LNCAP (cell line): ENCODE data around the gene DLST.

ENCODE experiments used
- CTCF ChIP-seq: fragments of 450-650 bp; IDR thresholded peaks from 2 replicates; pipeline ENCODE4 v1.5.1; 2017; ENCODE audit warnings: mild to moderate bottlenecking

The DLST gene

DNA sequence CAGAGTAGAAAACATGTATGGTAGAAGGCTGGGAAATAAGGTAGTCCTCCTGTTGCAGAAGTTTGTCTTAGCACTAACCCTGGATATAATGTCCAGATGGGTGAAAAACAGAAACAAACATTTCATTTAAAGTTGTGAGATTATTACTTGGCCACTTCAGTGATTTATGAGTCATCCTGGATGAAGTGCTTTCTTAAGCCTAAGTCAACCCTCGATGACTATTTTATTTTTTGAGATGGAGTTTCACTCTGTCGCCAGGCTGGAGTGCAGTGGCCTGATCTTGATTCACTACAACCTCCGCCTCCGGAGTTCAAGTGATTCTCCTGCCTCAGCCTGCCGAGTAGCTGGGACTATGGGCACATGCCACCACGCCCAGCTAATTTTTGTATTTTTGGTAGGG, 10.2 kb downstream of the DLST start:
- TF ChIP-seq CTCF, result no peak

- TF ChIP-seq CTCF, result no peak
Measured at GRCh38 chr14:74892745-74893144, 11.0 kb downstream of the DLST start.

DNA sequence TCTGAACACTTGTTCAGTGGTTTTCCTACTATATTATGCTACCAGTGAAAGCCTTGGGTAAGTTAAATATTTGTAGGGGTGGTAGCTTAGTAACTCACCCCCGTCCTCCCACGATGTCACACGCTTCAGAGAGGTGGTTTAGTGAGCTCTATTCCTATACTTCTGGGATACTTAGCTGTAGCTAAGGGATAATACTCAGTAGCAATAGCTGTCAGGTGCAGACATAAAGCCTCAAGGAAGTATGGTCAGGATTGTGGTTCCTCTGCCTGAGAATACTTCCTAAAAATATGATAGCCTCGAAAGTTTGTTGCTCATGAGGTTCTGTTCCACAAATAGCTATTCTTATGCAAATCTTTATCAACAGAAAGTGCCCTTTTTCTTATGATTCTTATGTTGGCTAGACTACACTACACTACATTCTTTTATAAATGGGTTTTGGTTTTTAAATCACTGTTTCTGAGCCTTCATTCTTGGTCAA, 11.9 kb downstream of the DLST start:
- no peak for TF ChIP-seq CTCF

GRCh38 chr14:74896400-74896799, 14.7 kb downstream of the DLST start:
- no peak for TF ChIP-seq CTCF

GRCh38 chr14:74897642-74898041, 15.9 kb downstream of the DLST start:
- TF ChIP-seq CTCF, result no peak

DNA sequence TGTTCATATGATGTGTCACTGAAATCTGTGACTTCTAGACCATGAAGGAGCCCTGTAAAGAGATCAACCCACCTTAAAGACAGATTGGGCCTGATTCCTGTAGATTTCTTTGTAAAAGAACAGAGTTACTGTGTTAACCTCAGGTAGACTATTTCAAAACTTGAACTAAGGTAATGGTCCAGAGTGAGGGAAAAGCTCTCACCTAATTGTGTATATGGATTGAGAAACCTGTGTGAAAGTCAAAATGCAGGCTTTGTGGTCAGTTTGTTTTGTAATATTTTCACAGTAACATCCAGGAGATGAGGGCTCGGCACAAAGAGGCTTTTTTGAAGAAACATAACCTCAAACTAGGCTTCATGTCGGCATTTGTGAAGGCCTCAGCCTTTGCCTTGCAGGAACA, 16.4 kb downstream of the DLST start:
- TF ChIP-seq CTCF, result no peak

GRCh38 chr14:74898694-74899093, 17.0 kb downstream of the DLST start:
- TF ChIP-seq CTCF, result no peak
